Measurements from ENCODE around the gene LPIN2.
"Not testable (repeated sequence)": the region's sequence is repeated elsewhere in the genome, so short reads cannot be mapped to it uniquely, and the experiment has no call there.

LPIN2 gene

GRCh38 chr18:3014503-3015203 is 1.7 kb upstream of the LPIN2 start:
- no peak for TF ChIP-seq CTCF (IDR thresholded peaks at IDR 0.05; ENCODE audit: low read depth, low read length, missing control alignments)
- no peak for DNase-seq (ENCODE audit: low read depth)
- H3K4me3 ChIP-seq (ENCODE audit: low read depth, low read length) = no peak overlapping the region

GRCh38 chr18:3012136-3013023 is 564 bp downstream of the LPIN2 start:
- H3K4me3 ChIP-seq (ENCODE audit: low read depth, low read length) = peak overlapping the region; percentile 89
- DNase-seq (ENCODE audit: low read depth) = no peak
- no peak for TF ChIP-seq CTCF (IDR thresholded peaks at IDR 0.05; ENCODE audit: low read depth, low read length, missing control alignments)

- no peak for TF ChIP-seq CTCF (IDR thresholded peaks at IDR 0.05; ENCODE audit: low read depth, low read length, missing control alignments)
- no peak overlapping the region for H3K4me3 ChIP-seq (ENCODE audit: low read depth, low read length)
- DNase-seq (ENCODE audit: low read depth) = no peak
Measured at GRCh38 chr18:3010086-3010485, 2.9 kb downstream of the LPIN2 start.

- no peak for TF ChIP-seq CTCF (IDR thresholded peaks at IDR 0.05; ENCODE audit: low read depth, low read length, missing control alignments)
- DNase-seq (ENCODE audit: low read depth) = no peak
- H3K4me3 ChIP-seq (ENCODE audit: low read depth, low read length) = no peak overlapping the region
Measured at GRCh38 chr18:3008541-3008940, 4.4 kb downstream of the LPIN2 start.

- TF ChIP-seq CTCF (IDR thresholded peaks at IDR 0.05; ENCODE audit: low read depth, low read length, missing control alignments) = no peak
- no peak for DNase-seq (ENCODE audit: low read depth)
- no peak overlapping the region for H3K4me3 ChIP-seq (ENCODE audit: low read depth, low read length)
Measured at GRCh38 chr18:3007491-3007890, 5.5 kb downstream of the LPIN2 start.

- no peak overlapping the region for H3K4me3 ChIP-seq (ENCODE audit: low read depth, low read length)
- no peak for DNase-seq (ENCODE audit: low read depth)
- no peak for TF ChIP-seq CTCF (IDR thresholded peaks at IDR 0.05; ENCODE audit: low read depth, low read length, missing control alignments)
Measured at GRCh38 chr18:3005462-3005861, 7.5 kb downstream of the LPIN2 start.

- DNase-seq (ENCODE audit: low read depth); H3K4me3 ChIP-seq (ENCODE audit: low read depth, low read length): not testable (repeated sequence)
Measured at GRCh38 chr18:3003766-3004165, 9.2 kb downstream of the LPIN2 start.

Data from GM12864 (cell line).